GM12878 (cell line): ENCODE data around the gene MCFD2. TPM values are rescaled to one million over a fixed set of nuclear protein-coding genes. Genes with fewer than 3 reads are reported as not detected.

ENCODE experiments used
- ATAC-seq: fragments of 200-7000 bp; cut with Tn5 transposase; 3 replicates; pipeline ENCODE4 v1.9.1; 2020; ENCODE audit warnings: mild to moderate bottlenecking, moderate library complexity
- BruUV-seq: library from RNA; stranded (reverse); fragments of 400-500 nt; replicated peaks from 2 replicates; lab custom pipeline; 2021; lab: Mats Ljungman, UMichigan
- CTCF ChIA-PET: fragments of 300-600 bp; sonication (Branson Sonifier 250); formaldehyde crosslinking; extraction: SDS; loops from one replicate; lab custom pipeline; 2021; ENCODE audit warnings: inconsistent platforms; lab: Yijun Ruan, JAX
- POLR2A ChIA-PET: fragments of 350-600 bp; formaldehyde crosslinking; extraction: SDS; loops from one replicate; lab custom pipeline; 2021; ENCODE audit warnings: inconsistent platforms; lab: Charles Lee
- RAD21 ChIA-PET: fragments of 300-600 bp; sonication (Branson Sonifier 250); formaldehyde crosslinking; loops from one replicate; lab custom pipeline; 2023; ENCODE audit warnings: antibody characterized with exemption; ENCODE audit not compliant: unreplicated experiment; lab: Charles Lee
- SMC1A ChIA-PET: fragments of 300-600 bp; sonication (Branson Sonifier 250); formaldehyde crosslinking; loops from one replicate; lab custom pipeline; 2023; ENCODE audit not compliant: unreplicated experiment, uncharacterized antibody; lab: Charles Lee
- DNase-seq: peaks from one replicate; pipeline ENCODE4 v3.0.0-alpha.2; 2011; ENCODE audit warnings: low read depth, low spot score
- FAIRE-seq: peaks from 3 replicates; lab custom pipeline; 2011; peaks lifted over from hg19 to GRCh38; lab: Jason Lieb, UNC
- H2AFZ ChIP-seq: 2 replicates; pipeline ENCODE4 v1.6.0; 2011; ENCODE audit warnings: low read depth, low read length, control low read depth; ENCODE audit not compliant: control insufficient read depth
- H3K27ac ChIP-seq: 2 replicates; pipeline ENCODE4 v1.5.1; 2011; ENCODE audit warnings: control low read depth; ENCODE audit not compliant: control insufficient read depth, insufficient read depth
- H3K27me3 ChIP-seq, 2 experiments: replicated peaks in 1 of 2; 2 replicates each; pipeline versions ENCODE4 v1.6.0 to v1.6.1; 2011; ENCODE audit warnings: low read length in 1 of 2; ENCODE audit not compliant: control insufficient read depth in 2 of 2, insufficient read depth in 2 of 2
- H3K36me3 ChIP-seq, 2 experiments: 2 replicates each; pipeline ENCODE4 v1.5.1; 2011; ENCODE audit warnings: low read length in 1 of 2; ENCODE audit not compliant: control insufficient read depth in 2 of 2, insufficient read depth in 2 of 2
- H3K4me1 ChIP-seq: 2 replicates; pipeline ENCODE4 v1.6.1; 2011; ENCODE audit warnings: mild to moderate bottlenecking, low read length, moderate library complexity, mixed read lengths; ENCODE audit not compliant: control insufficient read depth, insufficient read depth
- H3K4me2 ChIP-seq: 2 replicates; pipeline ENCODE4 v1.6.0; 2011; ENCODE audit warnings: control low read depth; ENCODE audit not compliant: control insufficient read depth, insufficient read depth
- H3K4me3 ChIP-seq: fragments of 200-600 bp; sonication (generic); 2 replicates; pipeline ENCODE4 v1.5.1; 2016
- H3K79me2 ChIP-seq: 2 replicates; pipeline ENCODE4 v1.6.0; 2011; ENCODE audit warnings: low read length; ENCODE audit not compliant: control insufficient read depth, insufficient read depth
- H3K9ac ChIP-seq: 2 replicates; pipeline ENCODE4 v1.8.0; 2011; ENCODE audit warnings: low read length, control low read depth, mixed read lengths; ENCODE audit not compliant: control insufficient read depth, insufficient read depth
- H3K9me3 ChIP-seq: replicated peaks from 3 replicates; pipeline ENCODE4 v1.5.1; 2011; ENCODE audit warnings: mild to moderate bottlenecking, low read length; ENCODE audit not compliant: control insufficient read depth, insufficient read depth
- H4K20me1 ChIP-seq: 2 replicates; pipeline ENCODE4 v1.6.0; 2011; ENCODE audit not compliant: control insufficient read depth, insufficient read depth
- CBX5 ChIP-seq: sonication (generic); IDR thresholded peaks from 2 replicates; pipeline ENCODE4 v1.6.1; 2016; ENCODE audit warnings: low read depth, moderate library complexity, mild to moderate bottlenecking, inconsistent platforms
- IRF4 ChIP-seq: IDR thresholded peaks from 2 replicates; pipeline ENCODE4 v1.6.1; 2011; ENCODE audit warnings: low read depth, low read length
- NRF1 ChIP-seq: conservative IDR thresholded peaks from 2 replicates; pipeline ENCODE4 v1.6.1; 2011; ENCODE audit warnings: mild to moderate bottlenecking, low read depth, low read length, improper control_type of control experiment
- PAX5 ChIP-seq: IDR thresholded peaks from 2 replicates; pipeline ENCODE4 v1.6.1; 2011; ENCODE audit warnings: low read depth, low read length, borderline replicate concordance
- SIX5 ChIP-seq: IDR thresholded peaks from 2 replicates; pipeline ENCODE4 v1.6.1; 2011; ENCODE audit warnings: mild to moderate bottlenecking, low read depth, low read length, moderate library complexity; ENCODE audit not compliant: severe bottlenecking
- SMARCA5 ChIP-seq: fragments of 450-650 bp; IDR thresholded peaks from 2 replicates; pipeline ENCODE4 v1.6.1; 2017; ENCODE audit warnings: mild to moderate bottlenecking
- SREBF2 ChIP-seq: IDR thresholded peaks from 2 replicates; pipeline ENCODE4 v1.6.1; 2012; ENCODE audit warnings: mild to moderate bottlenecking, low read length
- STAT1 ChIP-seq: fragments of 450-650 bp; conservative IDR thresholded peaks from 2 replicates; pipeline ENCODE4 v1.6.1; 2014; ENCODE audit warnings: antibody characterized with exemption, mild to moderate bottlenecking
- TAF1 ChIP-seq: IDR thresholded peaks from 2 replicates; pipeline ENCODE4 v1.6.1; 2011; ENCODE audit warnings: mild to moderate bottlenecking, low read depth, low read length, borderline replicate concordance
- WGBS: methylation state at CpG from one replicate; pipeline ENCODE4 v1.1.6; 2016; ENCODE audit warnings: low lambda C conversion rate; ENCODE audit not compliant: insufficient replicate concordance, insufficient coverage; ENCODE audit errors: missing lambda C conversion rate; 5-methylcytosine and 5-hydroxymethylcytosine counted together
- in situ Hi-C: fragments of 300-500 bp; cut with MboI; formaldehyde crosslinking; loops from 9 replicates; pipeline ENCODE4 v1.14.3; 2018; ENCODE audit warnings: mixed read lengths
- intact Hi-C: fragments of 100-400 bp; cut with micrococcal nuclease; formaldehyde crosslinking; loops from one replicate; pipeline ENCODE4 v1.14.2; 2022; ENCODE audit not compliant: unreplicated experiment
- polyA plus RNA-seq, 11 experiments: library from polyadenylated mRNA; depleted of rRNA in 4 of 11; unstranded in 6 of 11; stranded (reverse) in 5 of 11; fragments of >200 nt; fragmentation: Nextera tagmentation in 4 of 11; fragmentation: Illumina TruSeq in 1 of 11; extraction: Ambion mirVana in 4 of 11; extraction: Trizol in 1 of 11; gene quantifications; 1 replicate in 1 of 11; 2 replicates in 10 of 11; pipeline versions ENCODE4 v1.2.1 to v1.2.3, GENCODE V29; 2011 to 2016; ENCODE audit warnings: inconsistent platforms in 2 of 11, missing spikeins in 2 of 11, low read depth in 1 of 11
- total RNA-seq, 4 experiments: library from RNA; depleted of rRNA in 3 of 4; stranded (reverse); fragments of >200 nt in 3 of 4; fragmentation: Illumina TruSeq in 1 of 4; extraction: Trizol in 1 of 4; gene quantifications; 2 replicates each; pipeline versions ENCODE4 v1.2.1 to v1.2.3, GENCODE V29; 2013 to 2021
- TF ChIP-seq, protein P1 (sequence below): IDR thresholded peaks from 2 replicates; pipeline ENCODE4 v1.6.1; 2011; ENCODE audit warnings: borderline replicate concordance, low read depth, mild to moderate bottlenecking, moderate library complexity, low read length; ENCODE audit not compliant: insufficient read depth, poor library complexity, severe bottlenecking
- TF ChIP-seq, protein P2 (sequence below): fragments of 450-650 bp; conservative IDR thresholded peaks from 2 replicates; pipeline ENCODE4 v1.6.1; 2017; ENCODE audit warnings: mild to moderate bottlenecking, moderate library complexity
- TF ChIP-seq, protein P3 (sequence below): fragments of 450-650 bp; IDR thresholded peaks from 2 replicates; pipeline ENCODE4 v1.6.1; 2014; ENCODE audit warnings: mild to moderate bottlenecking
- TF ChIP-seq, protein P4 (sequence below): IDR thresholded peaks from 2 replicates; pipeline ENCODE4 v1.6.1; 2012; ENCODE audit warnings: low read depth, low read length, improper control_type of control experiment

The MCFD2 gene
- total and polyA plus RNA-seq, 10 of the 15 experiments (the other 5 are each of a cell fraction or from before 2014, with no cell fraction given), result 35.0 to 57.3 (median 40.3) TPM

DNA sequence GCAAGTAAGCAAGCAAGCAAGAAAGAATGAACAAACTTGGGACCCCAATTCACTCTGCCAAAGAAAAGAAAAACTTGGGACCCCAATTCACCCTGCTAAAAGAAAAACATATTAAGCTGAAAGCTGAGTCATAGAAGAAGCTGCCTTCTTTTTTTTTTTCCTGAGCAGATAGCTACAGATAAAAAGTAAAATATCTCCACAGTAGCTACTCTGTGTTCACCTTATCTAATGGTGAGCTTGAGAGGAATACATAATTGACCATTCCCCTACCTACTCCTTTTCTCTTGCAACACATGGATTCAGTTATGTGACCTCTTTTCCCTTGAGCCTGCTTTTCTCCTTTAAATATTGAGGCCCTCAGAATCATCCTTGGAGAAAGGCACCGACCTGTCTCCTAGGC, 63.0 kb downstream of the MCFD2 start:
- 62% methylated on average over 1 of the region's 1 CpG for WGBS
- SMC1A ChIA-PET, result no interaction called here
- CTCF ChIA-PET, result interaction anchor here (0.6 kb wide), 1 partner anchor 11 kb away, joined by 3 read pairs; no protein-coding TSS in a partner anchor
- no peak for DNase-seq
- Histone ChIP-seq H3K4me2 (no peak overlapping the region), H3K27me3 (peaks cover 0 to 6% of the 10 kb centered on the region in 2 experiments; a peak in 3 of 4 replicates), H3K9ac (no peak overlapping the region), H3K9me3 (no peaks in the 10 kb centered on the region), H3K4me3 (no peak overlapping the region), H3K27ac (no peak overlapping the region), H4K20me1 (no peaks in the 10 kb centered on the region), H3K4me1 (no peaks in the 10 kb centered on the region), H2AFZ (no peak overlapping the region), H3K36me3 (no peaks in the 10 kb centered on the region), H3K79me2 (no peaks in the 10 kb centered on the region)
- no peak for ATAC-seq
- TF ChIP-seq SIX5, result no peak
- no peak for TF ChIP-seq SREBF2
- TF ChIP-seq, protein P1, sequence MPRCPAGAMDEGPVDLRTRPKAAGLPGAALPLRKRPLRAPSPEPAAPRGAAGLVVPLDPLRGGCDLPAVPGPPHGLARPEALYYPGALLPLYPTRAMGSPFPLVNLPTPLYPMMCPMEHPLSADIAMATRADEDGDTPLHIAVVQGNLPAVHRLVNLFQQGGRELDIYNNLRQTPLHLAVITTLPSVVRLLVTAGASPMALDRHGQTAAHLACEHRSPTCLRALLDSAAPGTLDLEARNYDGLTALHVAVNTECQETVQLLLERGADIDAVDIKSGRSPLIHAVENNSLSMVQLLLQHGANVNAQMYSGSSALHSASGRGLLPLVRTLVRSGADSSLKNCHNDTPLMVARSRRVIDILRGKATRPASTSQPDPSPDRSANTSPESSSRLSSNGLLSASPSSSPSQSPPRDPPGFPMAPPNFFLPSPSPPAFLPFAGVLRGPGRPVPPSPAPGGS, result no peak
- no peak for TF ChIP-seq NRF1
- TF ChIP-seq, protein P2, sequence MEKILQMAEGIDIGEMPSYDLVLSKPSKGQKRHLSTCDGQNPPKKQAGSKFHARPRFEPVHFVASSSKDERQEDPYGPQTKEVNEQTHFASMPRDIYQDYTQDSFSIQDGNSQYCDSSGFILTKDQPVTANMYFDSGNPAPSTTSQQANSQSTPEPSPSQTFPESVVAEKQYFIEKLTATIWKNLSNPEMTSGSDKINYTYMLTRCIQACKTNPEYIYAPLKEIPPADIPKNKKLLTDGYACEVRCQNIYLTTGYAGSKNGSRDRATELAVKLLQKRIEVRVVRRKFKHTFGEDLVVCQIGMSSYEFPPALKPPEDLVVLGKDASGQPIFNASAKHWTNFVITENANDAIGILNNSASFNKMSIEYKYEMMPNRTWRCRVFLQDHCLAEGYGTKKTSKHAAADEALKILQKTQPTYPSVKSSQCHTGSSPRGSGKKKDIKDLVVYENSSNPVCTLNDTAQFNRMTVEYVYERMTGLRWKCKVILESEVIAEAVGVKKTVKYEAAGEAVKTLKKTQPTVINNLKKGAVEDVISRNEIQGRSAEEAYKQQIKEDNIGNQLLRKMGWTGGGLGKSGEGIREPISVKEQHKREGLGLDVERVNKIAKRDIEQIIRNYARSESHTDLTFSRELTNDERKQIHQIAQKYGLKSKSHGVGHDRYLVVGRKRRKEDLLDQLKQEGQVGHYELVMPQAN, result no peak
- TF ChIP-seq TAF1, result no peak
- no peak for TF ChIP-seq IRF4
- TF ChIP-seq, protein P3, sequence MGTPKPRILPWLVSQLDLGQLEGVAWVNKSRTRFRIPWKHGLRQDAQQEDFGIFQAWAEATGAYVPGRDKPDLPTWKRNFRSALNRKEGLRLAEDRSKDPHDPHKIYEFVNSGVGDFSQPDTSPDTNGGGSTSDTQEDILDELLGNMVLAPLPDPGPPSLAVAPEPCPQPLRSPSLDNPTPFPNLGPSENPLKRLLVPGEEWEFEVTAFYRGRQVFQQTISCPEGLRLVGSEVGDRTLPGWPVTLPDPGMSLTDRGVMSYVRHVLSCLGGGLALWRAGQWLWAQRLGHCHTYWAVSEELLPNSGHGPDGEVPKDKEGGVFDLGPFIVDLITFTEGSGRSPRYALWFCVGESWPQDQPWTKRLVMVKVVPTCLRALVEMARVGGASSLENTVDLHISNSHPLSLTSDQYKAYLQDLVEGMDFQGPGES, result no peak
- TF ChIP-seq STAT1, result no peak
- TF ChIP-seq, protein P4, sequence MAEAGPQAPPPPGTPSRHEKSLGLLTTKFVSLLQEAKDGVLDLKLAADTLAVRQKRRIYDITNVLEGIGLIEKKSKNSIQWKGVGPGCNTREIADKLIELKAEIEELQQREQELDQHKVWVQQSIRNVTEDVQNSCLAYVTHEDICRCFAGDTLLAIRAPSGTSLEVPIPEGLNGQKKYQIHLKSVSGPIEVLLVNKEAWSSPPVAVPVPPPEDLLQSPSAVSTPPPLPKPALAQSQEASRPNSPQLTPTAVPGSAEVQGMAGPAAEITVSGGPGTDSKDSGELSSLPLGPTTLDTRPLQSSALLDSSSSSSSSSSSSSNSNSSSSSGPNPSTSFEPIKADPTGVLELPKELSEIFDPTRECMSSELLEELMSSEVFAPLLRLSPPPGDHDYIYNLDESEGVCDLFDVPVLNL, result no peak
- no peak for TF ChIP-seq CBX5
- no peak for TF ChIP-seq PAX5
- TF ChIP-seq SMARCA5, result no peak
- intact Hi-C loops, result no loop called here
- in situ Hi-C loops, result no loop called here
- POLR2A ChIA-PET, result no interaction called here
- no TSS peak for BruUV-seq
- no peak for FAIRE-seq
- RAD21 ChIA-PET, result interaction anchor here (0.6 kb wide), 1 partner anchor 10 kb away, joined by 3 read pairs; no protein-coding TSS in a partner anchor
